Natural killer cell (primary cell): Measurements from ENCODE around the gene LTBP4. TPM values are rescaled to one million over a fixed set of nuclear protein-coding genes. Genes with fewer than 3 reads are reported as not detected.

Source experiments
- ATAC-seq, 3 donors: fragments of 150-1000 bp in 2 of 3; fragments of 200-7000 bp in 1 of 3; cut with Tn5 transposase; 1 replicate in 1 of 3; 2 replicates in 2 of 3; pipeline ENCODE4 v1.10.0; 2021; ENCODE audit warnings: mild to moderate bottlenecking in 2 of 3, moderate library complexity in 2 of 3
- DNase-seq, 2 donors: peaks; one replicate each; pipeline versions ENCODE4 v3.0.0 to v3.0.0-alpha.2; 2013 to 2021; ENCODE audit warnings: mixed read lengths in 1 of 2
- H3K27ac ChIP-seq: one replicate; pipeline ENCODE4 v1.5.1; 2013; ENCODE audit warnings: mild to moderate bottlenecking, low read length
- H3K27me3 ChIP-seq: one replicate; pipeline ENCODE4 v1.6.1; 2013; ENCODE audit warnings: low read length; ENCODE audit not compliant: control insufficient read depth, insufficient read depth
- H3K36me3 ChIP-seq: one replicate; pipeline ENCODE4 v1.6.1; 2013; ENCODE audit warnings: low read length; ENCODE audit not compliant: control insufficient read depth, insufficient read depth
- H3K4me1 ChIP-seq: one replicate; pipeline ENCODE4 v1.6.1; 2013; ENCODE audit warnings: low read length; ENCODE audit not compliant: control insufficient read depth, insufficient read depth
- H3K4me3 ChIP-seq: one replicate; pipeline ENCODE4 v1.5.1; 2013; ENCODE audit warnings: low read length
- H3K9me3 ChIP-seq: one replicate; pipeline ENCODE4 v1.6.1; 2013; ENCODE audit warnings: low read length; ENCODE audit not compliant: control insufficient read depth, insufficient read depth
- H3K27ac Mint-ChIP-seq, 2 donors: one replicate each; pipeline ENCODE4 v1.8.0; 2022; ENCODE audit warnings: mild to moderate bottlenecking in 2 of 2, mixed read lengths in 2 of 2, moderate library complexity in 1 of 2
- H3K27me3 Mint-ChIP-seq, 2 donors: one replicate each; pipeline ENCODE4 v1.8.0; 2022; ENCODE audit warnings: low read depth in 2 of 2, mixed read lengths in 2 of 2
- H3K36me3 Mint-ChIP-seq: one replicate; pipeline ENCODE4 v1.8.0; 2022; ENCODE audit warnings: mixed read lengths
- H3K4me1 Mint-ChIP-seq, 2 donors: one replicate each; pipeline ENCODE4 v1.8.0; 2022; ENCODE audit warnings: mixed read lengths in 2 of 2
- H3K4me3 Mint-ChIP-seq: one replicate; pipeline ENCODE4 v1.8.0; 2022; ENCODE audit warnings: mild to moderate bottlenecking, moderate library complexity, mixed read lengths
- H3K9me3 Mint-ChIP-seq, 2 donors: one replicate each; pipeline ENCODE4 v1.8.0; 2022; ENCODE audit warnings: mixed read lengths in 2 of 2
- CTCF ChIP-seq: fragments of 200-600 bp; IDR thresholded peaks from one replicate; pipeline ENCODE4 v1.8.0; 2022; ENCODE audit warnings: antibody characterized with exemption
- WGBS: methylation state at CpG from one replicate; pipeline ENCODE4 v1.1.7; 2013; ENCODE audit warnings: missing lambda C conversion rate; ENCODE audit not compliant: insufficient coverage; 5-methylcytosine and 5-hydroxymethylcytosine counted together
- intact Hi-C: fragments of 100-400 bp; cut with micrococcal nuclease; formaldehyde crosslinking; loops from one replicate; pipeline ENCODE4 v1.14.2; 2022
- total RNA-seq, 4 donors: library from RNA; stranded (reverse); fragments of 120-200 nt in 1 of 4; gene quantifications; one replicate each; pipeline versions ENCODE4 v1.2.3 to v1.2.4, GENCODE V29; 2013 to 2022

The LTBP4 gene
- total RNA-seq, 3 donors from 2014 or later (not counting 1 experiment from before 2014, with no cell fraction given), result 153 to 182 (median 157) TPM

DNA sequence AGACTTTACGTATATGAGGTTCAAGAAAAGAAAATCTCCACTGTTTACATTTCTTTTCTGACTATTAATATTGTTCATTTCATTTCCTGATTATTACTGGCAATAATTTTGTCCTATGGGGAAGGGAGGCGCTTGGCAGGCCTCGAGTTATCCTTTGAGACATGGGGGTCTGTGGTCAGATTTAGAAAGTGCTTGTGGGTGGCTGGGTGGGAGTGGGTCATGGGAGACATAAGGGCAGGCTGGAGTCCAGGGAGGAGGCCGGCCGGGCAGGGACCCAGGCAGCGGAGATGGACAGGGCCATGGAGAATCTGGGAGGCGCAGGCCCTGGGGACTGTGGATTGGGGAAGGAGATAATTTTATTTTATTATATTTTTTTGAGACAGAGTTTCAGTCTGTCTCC lies 40.1 kb downstream of the LTBP4 start:
- DNase-seq (no peak), ATAC-seq (no peak)
- no peaks in the 10 kb centered on the region for H3K36me3 ChIP-seq
- Mint-ChIP-seq H3K4me3 (no peak overlapping the region), H3K27ac (no peak overlapping the region), H3K9me3 (no peaks in the 10 kb centered on the region), H3K36me3 (no peaks in the 10 kb centered on the region), H3K27me3 (no peaks in the 10 kb centered on the region), H3K4me1 (no peaks in the 10 kb centered on the region)
- H3K27me3 ChIP-seq, result no peaks in the 10 kb centered on the region
- H3K9me3 ChIP-seq, result no peaks in the 10 kb centered on the region
- intact Hi-C loops, result no loop called here
- no peak overlapping the region for H3K27ac ChIP-seq
- no peak overlapping the region for H3K4me3 ChIP-seq
- no peaks in the 10 kb centered on the region for H3K4me1 ChIP-seq
- no peak for TF ChIP-seq CTCF
- WGBS, result 92% methylated on average over 5 of the region's 7 CpGs

DNA sequence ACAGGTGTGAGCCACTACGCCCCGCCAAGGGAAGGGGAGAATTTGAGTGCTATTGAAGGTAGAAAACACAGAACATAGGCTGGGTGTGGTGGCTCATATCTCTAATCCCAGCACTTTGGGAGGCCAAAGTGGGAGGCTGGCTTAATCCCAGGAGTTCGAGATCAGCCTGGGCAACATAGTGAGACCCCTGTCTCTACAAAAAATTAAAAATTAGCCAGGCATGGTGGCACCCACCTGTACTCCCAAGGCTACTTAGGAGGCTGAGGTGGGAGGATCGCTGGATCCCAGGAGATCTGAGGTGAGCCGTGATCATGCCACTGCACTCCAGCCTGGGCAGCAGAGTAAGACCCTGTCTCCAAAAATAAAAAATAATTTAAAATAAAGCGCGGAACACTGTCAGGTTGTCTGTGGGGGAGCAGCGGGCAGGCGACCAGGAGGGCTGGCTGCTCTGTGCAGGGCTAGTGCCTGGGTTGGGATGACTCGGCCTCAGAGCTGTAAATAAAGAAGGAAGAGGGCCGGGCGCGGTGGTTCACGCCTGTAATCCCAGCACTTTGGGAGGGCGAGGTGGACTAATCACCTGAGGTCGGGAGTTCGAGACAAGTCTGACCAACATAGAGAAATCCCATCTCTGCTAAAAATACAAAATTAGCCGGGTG lies 41.0 kb downstream of the LTBP4 start:
- no peaks in the 10 kb centered on the region for H3K36me3 Mint-ChIP-seq
- H3K4me3 ChIP-seq, result no peak overlapping the region
- H3K36me3 ChIP-seq, result no peaks in the 10 kb centered on the region
- H3K9me3 Mint-ChIP-seq, result no peaks in the 10 kb centered on the region
- H3K4me1 ChIP-seq, result no peaks in the 10 kb centered on the region
- ATAC-seq, result no peak
- no peak overlapping the region for H3K27ac Mint-ChIP-seq
- no peaks in the 10 kb centered on the region for H3K27me3 ChIP-seq
- no peaks in the 10 kb centered on the region for H3K4me1 Mint-ChIP-seq
- TF ChIP-seq CTCF, result no peak
- H3K27ac ChIP-seq, result no peak overlapping the region
- no peaks in the 10 kb centered on the region for H3K27me3 Mint-ChIP-seq
- H3K9me3 ChIP-seq, result no peaks in the 10 kb centered on the region
- intact Hi-C loops, result no loop called here
- no peak overlapping the region for H3K4me3 Mint-ChIP-seq
- no peak for DNase-seq
- 93% methylated on average over 18 of the region's 18 CpGs for WGBS

DNA sequence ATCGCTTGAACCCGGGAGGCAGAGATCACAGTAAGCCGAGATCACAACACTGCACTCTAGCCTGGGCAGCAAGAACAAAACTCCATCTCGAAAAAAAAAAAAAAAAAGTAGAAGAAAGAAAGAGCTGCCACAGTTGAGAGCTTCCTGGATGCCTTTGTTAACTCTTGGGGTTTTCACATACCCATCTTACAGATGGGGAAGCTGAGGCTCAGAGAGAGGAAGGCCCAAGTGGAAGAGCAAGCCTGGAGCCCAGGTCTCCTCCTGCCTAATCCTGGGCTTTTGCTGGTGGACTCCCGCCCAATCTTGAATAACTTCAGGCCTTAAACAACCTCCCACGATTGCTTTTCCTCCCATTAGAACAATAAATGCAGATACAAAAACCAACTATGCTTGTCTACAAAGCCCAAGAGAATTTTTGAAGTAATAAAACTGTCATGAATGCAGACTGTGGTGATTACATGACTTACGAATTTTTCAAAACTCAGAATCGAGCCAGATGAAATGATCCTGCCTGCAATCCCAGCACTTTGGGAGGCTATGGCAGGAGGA lies 41.7 kb downstream of the LTBP4 start:
- 91% methylated on average over 5 of the region's 8 CpGs for WGBS
- Mint-ChIP-seq H3K27me3 (no peaks in the 10 kb centered on the region), H3K4me3 (no peak overlapping the region), H3K27ac (no peak overlapping the region), H3K4me1 (no peaks in the 10 kb centered on the region), H3K36me3 (no peaks in the 10 kb centered on the region), H3K9me3 (no peaks in the 10 kb centered on the region)
- H3K27me3 ChIP-seq, result no peaks in the 10 kb centered on the region
- H3K4me1 ChIP-seq, result no peaks in the 10 kb centered on the region
- H3K27ac ChIP-seq, result no peak overlapping the region
- TF ChIP-seq CTCF, result no peak
- no peak overlapping the region for H3K4me3 ChIP-seq
- no peaks in the 10 kb centered on the region for H3K9me3 ChIP-seq
- DNase-seq, result no peak
- intact Hi-C loops, result no loop called here
- ATAC-seq, result no peak
- H3K36me3 ChIP-seq, result no peaks in the 10 kb centered on the region
